HEK293 (cell line): ENCODE measurements around the gene CFAP97.

Experiments
- CTCF ChIP-seq: fragments of 450-650 bp; formaldehyde crosslinking; IDR thresholded peaks from 2 replicates; pipeline ENCODE4 v1.5.1; 2016; ENCODE audit warnings: missing biosample characterization, missing genetic modification characterization
- KLF16 ChIP-seq: fragments of 450-650 bp; formaldehyde crosslinking; IDR thresholded peaks from 2 replicates; pipeline ENCODE4 v1.5.1; 2017; ENCODE audit warnings: missing biosample characterization, missing genetic modification characterization
- OVOL3 ChIP-seq: fragments of 450-650 bp; formaldehyde crosslinking; IDR thresholded peaks from 2 replicates; pipeline ENCODE4 v1.5.1; 2016; ENCODE audit warnings: missing biosample characterization, missing genetic modification characterization
- YY1 ChIP-seq: fragments of 450-650 bp; formaldehyde crosslinking; IDR thresholded peaks from 2 replicates; pipeline ENCODE4 v1.5.1; 2018; ENCODE audit warnings: missing biosample characterization, missing genetic modification characterization
- ZBTB21 ChIP-seq: fragments of 450-650 bp; formaldehyde crosslinking; IDR thresholded peaks from 2 replicates; pipeline ENCODE4 v1.5.1; 2017; ENCODE audit warnings: missing biosample characterization, missing genetic modification characterization
- ZNF146 ChIP-seq: fragments of 450-650 bp; formaldehyde crosslinking; IDR thresholded peaks from 2 replicates; pipeline ENCODE4 v1.5.1; 2016; ENCODE audit warnings: missing biosample characterization, missing genetic modification characterization
- ZNF175 ChIP-seq: fragments of 450-650 bp; formaldehyde crosslinking; IDR thresholded peaks from 2 replicates; pipeline ENCODE4 v1.5.1; 2016; ENCODE audit warnings: missing biosample characterization, missing genetic modification characterization
- ZNF513 ChIP-seq: fragments of 450-650 bp; IDR thresholded peaks from 2 replicates; pipeline ENCODE4 v1.5.1; 2018; ENCODE audit warnings: missing biosample characterization, missing genetic modification characterization
- ZNF768 ChIP-seq: fragments of 450-650 bp; formaldehyde crosslinking; IDR thresholded peaks from 2 replicates; pipeline ENCODE4 v1.5.1; 2018; ENCODE audit warnings: missing biosample characterization, mild to moderate bottlenecking, missing genetic modification characterization

GRCh38 chr4:185227713-185228278 lies 24.0 kb upstream of the CFAP97 start:
- TF ChIP-seq ZNF146 (tag by site-specific recombination) (no peak), OVOL3 (no peak), CTCF (tag by site-specific recombination) (no peak), ZNF175 (tag by site-specific recombination) (no peak), ZNF768 (tag by site-specific recombination) (no peak), YY1 (tag by site-specific recombination) (no peak), ZBTB21 (tag by site-specific recombination) (no peak), KLF16 (no peak), ZNF513 (no peak)
